GM08714 (cell line): Measurements from ENCODE around the gene HLA-A.
A peak's percentile ranks its signal among the peaks of the same experiment; 100 is the strongest.
"Not testable (repeated sequence)": the region's sequence is repeated elsewhere in the genome, so short reads cannot be mapped to it uniquely, and the experiment has no call there.

Experiments
- H3K4me3 ChIP-seq: fragments of 200-500 bp; sonication (Bioruptor generic); 2 replicates; pipeline ENCODE4 v1.5.1; 2014; ENCODE audit warnings: mild to moderate bottlenecking, low read length, inconsistent platforms
- ZNF274 ChIP-seq: IDR thresholded peaks from 2 replicates; pipeline ENCODE4 v1.6.1; 2012; ENCODE audit warnings: mild to moderate bottlenecking, low read depth, low read length

Gene HLA-A

DNA sequence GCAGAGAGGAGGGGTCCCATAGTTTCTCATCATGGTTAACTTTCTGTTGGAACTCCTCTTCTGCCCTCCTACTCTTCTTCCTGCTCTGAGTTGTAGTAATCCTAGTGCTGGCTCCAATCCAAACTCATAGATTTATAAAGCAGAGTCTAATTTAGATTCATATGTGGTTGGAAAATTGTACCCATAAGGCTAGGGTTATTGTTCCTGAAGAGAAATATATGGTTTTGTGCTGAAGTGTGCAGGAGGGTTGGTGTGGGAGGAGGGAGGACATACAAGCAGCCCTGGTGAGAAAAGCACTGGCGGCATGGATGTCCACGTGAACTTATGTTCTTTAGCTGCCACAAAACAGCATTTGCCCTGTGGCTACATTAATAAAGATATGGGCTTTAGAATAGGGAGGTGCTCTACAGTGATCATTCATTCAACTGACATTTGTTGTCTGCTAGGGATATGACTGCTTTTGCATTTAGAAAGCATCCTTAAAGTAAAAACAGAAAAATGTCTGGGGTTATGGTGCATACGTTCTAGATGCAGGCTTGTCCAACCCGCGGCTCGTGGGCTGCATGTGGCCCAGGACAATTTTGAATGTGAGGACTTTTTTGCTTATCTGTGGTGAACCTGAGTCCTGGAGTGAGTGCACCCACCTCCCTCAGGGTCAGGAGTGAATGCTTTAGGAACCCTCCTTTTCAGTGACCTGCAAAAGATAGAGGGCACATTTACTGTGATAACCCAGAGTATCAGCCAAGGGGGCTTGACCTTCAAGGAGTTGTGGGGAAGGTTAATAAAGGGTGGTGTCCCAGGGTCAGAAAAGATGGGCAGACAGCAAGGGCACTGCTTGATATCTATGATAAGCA lies 4.1 kb downstream of the HLA-A start:
- no peak for TF ChIP-seq ZNF274
- H3K4me3 ChIP-seq, result no peak overlapping the region

DNA sequence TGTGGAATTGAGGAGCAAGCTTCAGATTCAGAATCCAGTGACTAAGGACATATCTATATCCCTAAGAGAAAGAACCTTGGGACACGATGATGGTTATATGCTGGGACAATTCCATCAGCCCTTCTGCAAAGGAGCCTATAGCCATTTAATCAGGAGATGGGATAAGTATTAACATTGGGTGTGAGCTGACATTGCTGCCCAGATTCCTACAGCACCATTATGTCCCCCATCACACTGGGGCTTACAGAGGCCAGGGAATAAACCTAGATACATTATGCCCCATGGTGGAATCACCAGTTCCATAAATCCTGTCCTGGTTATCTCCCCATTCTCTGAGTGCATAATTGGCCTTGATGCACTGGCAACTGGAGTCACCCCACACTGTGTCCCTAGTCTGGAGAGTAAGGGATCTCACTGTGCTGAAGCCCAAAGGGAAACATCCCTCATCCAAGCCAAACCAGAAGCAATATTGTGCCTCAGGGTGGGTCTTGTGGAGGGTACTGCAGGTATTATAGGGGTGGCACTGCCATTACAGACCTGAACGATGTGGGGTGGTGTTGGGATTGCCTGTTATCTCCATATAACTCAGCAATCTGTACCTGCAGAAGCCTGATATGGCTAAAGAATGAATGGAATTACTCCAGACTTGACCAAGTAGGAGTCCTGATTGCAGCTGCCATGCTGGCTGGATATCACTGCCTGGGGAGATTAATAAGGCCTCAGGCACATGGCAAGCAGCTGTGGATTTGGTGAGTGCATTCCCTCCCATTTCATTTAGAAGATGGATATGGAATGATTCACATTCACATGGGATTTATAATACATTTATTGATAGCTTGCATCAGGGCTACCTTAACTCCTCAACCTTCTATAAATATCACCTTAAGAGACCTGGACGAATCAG lies 5.0 kb downstream of the HLA-A start:
- TF ChIP-seq ZNF274, result no peak

DNA sequence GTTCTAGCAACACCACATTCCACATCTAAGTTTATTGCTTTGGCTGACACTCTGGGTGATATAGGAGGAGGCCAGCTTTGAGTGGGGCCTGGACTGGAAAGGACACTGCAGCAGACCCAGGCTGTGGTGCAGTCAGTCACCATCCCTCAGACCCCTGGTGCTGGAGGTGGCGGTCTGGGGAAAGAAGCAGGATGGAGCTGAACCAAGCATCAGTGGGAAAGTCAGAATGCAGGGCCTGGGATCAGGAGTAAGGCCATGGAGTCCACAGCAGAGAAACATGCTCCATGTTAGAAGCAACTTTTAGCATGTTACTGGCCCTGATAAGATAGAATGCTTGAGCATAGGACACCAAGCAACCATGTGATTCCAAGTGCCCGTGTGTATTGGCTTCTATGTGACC lies 5.9 kb downstream of the HLA-A start:
- no peak for TF ChIP-seq ZNF274

More for the DNA sequence above, 5.0 kb downstream of the HLA-A start:
- no peak overlapping the region for H3K4me3 ChIP-seq

DNA sequence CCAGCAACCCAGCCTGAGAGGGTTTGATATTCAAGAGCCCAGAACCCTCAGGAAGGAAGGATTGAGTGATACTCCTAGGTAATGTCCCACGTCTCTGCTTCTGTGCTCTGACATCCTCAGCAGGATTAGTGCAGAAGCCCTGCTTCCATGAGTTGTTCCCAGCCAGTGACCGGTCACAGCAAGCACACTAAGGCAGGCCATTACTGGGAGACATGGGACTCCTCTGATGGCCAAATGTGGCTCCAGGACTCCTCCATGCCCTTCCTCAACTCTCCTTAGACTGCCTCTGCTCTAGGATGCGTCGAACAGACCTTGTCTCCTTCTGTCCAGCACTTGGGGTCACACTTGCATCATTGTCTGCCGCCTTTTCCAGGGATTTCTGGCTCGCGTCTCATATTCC lies 7.6 kb downstream of the HLA-A start:
- no peak for TF ChIP-seq ZNF274
- no peak overlapping the region for H3K4me3 ChIP-seq

More for the DNA sequence above, 5.9 kb downstream of the HLA-A start:
- H3K4me3 ChIP-seq, result no peak overlapping the region

DNA sequence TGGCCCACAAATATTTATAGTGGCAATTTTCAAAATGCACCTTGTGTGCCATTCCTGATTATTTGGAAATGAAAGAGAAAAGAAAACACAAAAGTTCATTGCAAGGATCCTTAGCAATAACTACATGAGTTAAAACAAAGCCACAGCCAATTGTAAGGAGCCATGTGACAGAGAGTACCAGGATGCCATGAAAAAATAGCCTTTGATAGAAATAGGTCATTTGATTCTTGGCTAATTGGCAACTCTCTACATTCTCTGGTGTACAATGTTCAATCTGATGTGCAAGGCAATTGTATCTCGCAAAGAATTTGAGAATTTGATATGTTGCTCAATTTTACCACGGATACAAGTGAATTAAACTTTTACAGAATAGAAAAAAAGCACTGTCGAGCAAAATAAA lies 9.6 kb downstream of the HLA-A start:
- no peak overlapping the region for H3K4me3 ChIP-seq
- no peak for TF ChIP-seq ZNF274

DNA sequence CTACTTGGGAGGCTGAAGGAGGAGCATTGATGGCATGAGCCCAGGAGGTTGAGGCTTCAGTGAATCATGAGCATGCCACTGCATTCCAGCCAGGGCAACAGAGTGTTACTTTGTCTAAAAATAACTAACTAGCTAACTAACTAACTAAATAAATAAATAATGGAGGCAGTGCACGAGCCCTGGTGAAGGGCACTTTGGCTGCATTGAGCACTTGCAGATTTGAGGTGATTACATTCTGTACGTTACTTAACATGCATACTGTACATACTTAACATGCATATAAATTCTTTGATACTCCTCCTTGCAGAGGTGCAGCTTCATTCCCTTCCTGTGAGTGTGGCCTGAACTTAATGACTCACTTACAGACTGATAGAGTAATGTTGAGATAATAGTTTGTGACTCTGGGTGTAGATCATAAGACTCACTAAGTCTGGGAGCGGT lies 10.7 kb downstream of the HLA-A start:
- H3K4me3 ChIP-seq, result no peak overlapping the region
- no peak for TF ChIP-seq ZNF274

DNA sequence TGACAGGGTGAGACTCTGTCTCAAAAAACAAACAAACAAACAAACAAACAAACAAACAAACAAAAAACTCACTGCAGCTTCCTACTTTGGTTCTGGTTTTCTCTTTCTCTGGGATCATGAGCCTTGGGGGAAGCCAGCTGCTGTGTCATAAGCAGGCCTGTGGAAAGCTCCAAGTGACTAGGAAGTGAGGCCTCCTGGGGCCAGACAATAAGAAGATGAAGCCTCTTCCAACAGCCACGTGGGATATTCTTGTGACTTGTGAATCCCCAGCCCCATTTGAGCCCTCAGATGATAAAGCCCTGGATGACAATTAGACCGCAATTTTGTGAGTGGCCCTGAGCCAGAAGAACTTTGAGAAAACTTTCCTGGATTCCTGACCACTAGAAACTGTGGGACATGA lies 11.4 kb downstream of the HLA-A start:
- H3K4me3 ChIP-seq, result no peak overlapping the region
- no peak for TF ChIP-seq ZNF274

DNA sequence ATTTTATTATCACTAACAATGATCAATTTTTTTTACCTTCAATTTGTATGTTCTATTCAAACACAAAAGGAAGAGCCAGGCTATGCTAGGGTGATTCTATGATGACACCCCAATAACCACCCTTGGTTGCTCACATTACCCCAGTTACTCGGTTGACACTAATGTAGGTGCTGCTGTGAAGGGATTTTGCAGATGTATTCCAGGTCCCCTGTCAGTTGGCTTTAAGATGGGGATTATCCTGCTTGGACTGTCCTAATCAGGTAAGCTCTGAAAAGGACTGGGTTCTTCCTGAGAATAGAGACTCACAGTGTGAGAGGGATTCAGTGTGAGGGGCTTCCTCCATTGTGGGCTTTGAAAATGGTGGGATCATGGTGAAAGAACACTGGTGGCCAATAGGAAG lies 11.9 kb downstream of the HLA-A start:
- no peak overlapping the region for H3K4me3 ChIP-seq

DNA sequence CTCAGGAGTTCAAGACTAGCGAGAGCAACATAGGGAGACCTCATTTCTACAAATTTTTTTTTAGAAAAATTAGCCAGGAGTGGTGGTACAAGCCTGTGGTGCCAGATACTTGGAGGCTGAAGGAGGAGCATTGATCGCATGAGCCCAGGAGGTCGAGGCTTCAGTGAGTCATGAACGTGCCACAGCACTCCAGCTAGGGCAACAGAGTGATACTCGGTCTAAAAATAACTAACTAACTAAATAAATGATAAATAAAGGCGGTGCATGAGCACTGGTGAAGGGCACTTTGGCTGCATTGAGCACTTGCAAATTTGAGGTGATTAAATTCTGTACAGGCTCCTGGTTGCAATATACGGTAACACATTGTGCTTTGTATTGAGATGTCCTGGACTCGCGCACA lies 13.5 kb downstream of the HLA-A start:
- H3K4me3 ChIP-seq, result no peak overlapping the region
- TF ChIP-seq ZNF274, result no peak

More for the DNA sequence above, 11.9 kb downstream of the HLA-A start:
- no peak for TF ChIP-seq ZNF274

DNA sequence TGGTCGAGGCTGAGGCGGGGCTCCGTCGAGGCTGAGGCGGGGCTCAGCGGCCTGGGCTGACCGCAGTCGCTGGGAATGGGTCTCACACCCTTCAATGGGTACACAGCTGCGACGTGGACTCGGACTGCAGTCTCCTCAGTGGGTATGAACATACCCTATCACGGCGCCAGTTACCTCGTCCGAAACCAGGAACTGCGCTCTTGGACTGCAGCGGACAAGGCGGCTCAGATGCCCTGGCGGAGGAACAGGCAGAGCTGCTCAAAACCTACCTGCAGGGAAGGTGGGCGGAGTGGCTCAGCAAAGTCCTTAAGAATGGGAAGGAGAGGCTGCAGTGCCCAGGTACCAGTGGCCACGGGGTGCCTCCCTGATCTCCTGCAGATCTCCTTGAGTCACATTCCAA lies 14.2 kb downstream of the HLA-A start:
- TF ChIP-seq ZNF274, result no peak
- H3K4me3 ChIP-seq, result no peak overlapping the region

DNA sequence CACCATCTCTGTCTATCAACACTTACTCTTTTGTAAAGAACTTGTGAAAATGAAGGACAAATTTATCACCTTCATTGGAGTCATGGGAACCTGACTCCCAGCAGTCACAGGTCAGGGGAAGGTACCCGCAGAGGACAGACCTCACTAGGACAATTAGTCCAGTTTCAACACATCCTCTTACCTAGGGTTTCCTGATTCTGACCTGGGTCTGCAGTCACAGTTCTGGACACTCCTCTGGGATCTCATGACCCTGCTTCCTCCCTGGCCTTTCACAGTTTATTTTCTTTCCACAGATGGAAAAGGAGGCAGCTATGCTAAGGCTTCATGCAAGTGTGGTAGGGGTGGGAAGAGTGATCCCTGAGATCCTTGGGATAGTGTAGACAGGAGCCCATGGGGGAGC lies 15.7 kb downstream of the HLA-A start:
- no peak overlapping the region for H3K4me3 ChIP-seq
- TF ChIP-seq ZNF274, result no peak

DNA sequence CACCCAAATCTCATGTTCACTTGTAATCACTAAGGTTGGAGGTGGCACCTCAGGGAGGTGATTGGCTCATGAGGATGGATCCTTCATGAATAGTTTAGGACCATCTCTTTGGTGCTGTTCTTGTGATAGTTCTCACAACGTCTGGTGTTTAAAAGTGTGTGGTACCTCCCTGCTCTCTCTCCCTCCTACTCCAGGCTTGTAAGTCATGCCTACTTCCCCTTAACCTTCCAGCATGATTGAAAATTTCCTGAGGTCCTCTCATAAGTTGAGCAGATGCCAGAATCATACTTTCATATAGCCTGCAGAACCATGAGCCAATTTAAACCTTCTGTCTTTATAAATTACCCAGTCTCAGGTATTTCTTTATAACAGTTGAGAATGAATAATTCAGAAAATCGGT lies 16.6 kb downstream of the HLA-A start:
- H3K4me3 ChIP-seq, result no peak overlapping the region
- no peak for TF ChIP-seq ZNF274

DNA sequence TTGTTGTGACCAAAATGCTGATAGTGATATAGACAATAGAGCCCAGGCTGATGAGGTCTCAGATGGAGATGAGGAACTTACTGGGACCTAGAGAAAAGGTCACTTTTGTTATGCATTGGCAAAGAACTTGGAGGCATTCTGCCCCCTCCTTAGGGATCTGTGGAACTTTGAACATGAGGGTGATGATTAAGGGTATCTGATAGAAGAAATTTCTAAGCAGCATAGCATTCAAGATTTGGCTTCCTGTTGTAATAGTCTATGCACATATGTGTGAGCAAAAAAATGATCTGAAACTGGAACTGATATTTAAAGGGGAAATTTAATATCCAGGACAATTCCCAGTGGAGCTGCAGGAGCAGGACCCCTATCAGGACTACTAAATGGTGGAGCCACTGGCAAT lies 17.1 kb downstream of the HLA-A start:
- no peak for TF ChIP-seq ZNF274

DNA sequence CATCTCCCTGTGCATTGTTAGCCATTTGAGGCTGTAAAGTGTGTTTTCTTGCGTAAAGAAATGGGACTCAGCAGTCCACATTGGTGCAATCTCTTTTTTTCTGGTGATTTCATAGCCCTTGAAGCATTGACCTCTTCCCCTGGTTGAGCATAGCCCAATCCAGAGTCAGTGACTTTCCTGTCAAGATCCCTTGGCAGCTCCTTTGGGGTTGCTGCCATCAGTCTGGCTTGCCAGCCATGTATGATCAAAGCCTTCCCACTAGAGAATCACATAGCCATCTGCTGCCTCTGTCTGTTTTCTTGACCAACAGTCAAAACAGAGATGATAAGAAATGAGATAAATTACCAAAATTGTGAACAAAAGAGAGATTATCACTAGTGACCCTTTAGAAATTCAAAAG lies 19.6 kb downstream of the HLA-A start:
- H3K4me3 ChIP-seq, result no peak overlapping the region
- TF ChIP-seq ZNF274, result no peak

More for the DNA sequence above, 17.1 kb downstream of the HLA-A start:
- H3K4me3 ChIP-seq, result no peak overlapping the region

DNA sequence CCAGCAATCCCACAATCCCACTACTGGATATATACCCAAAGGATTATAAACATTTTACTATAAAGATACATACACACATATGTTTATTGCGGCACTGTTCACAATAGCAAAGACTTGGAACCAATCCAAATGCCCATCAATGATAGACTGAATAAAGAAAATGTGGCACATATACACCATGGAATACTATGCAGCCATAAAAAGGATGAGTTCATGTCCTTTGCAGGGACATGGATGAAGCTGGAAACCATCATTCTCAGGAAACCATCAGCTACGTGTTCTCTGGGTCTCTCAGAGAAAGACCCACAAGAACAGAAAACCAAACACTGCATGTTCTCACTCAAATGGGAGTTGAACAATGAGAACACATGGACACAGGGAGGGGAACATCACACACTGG lies 21.4 kb downstream of the HLA-A start:
- not testable (repeated sequence) for H3K4me3 ChIP-seq

DNA sequence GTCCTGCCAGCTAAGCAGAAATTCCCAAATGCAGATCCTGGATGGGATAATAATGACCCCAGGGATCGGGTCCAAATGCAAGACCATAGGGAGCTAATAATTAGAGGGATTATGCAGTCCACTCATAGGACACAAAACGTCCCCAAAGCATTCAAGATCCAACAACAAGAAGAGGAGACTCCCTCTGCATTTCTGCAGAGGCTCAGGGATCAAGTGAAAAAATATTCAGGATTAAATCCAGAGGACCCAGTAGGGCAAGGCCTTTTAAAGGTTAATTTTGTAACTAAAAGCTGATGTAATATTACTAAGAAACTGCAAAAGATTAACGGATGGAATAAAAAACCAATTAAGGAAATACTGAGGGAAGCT lies 22.2 kb downstream of the HLA-A start:
- peak overlapping the region; percentile 53; the same call in 1 of the 2 replicates for H3K4me3 ChIP-seq
- TF ChIP-seq ZNF274, result no peak
